Heart left ventricle (tissue), 13 donors: ENCODE results near the gene CBX6.

Experiments
- CTCF ChIP-seq, 12 donors: fragments of 200-600 bp; sonication (generic) in 4 of 12; IDR thresholded peaks; one replicate each; pipeline versions ENCODE4 v1.5.0 to v1.8.0; 2018 to 2022; ENCODE audit warnings: antibody characterized with exemption in 12 of 12, mild to moderate bottlenecking in 5 of 12
- POLR2A ChIP-seq, 2 donors: fragments of 450-650 bp; IDR thresholded peaks; one replicate each; pipeline ENCODE4 v1.6.1; 2017; ENCODE audit warnings: antibody characterized with exemption in 2 of 2, mild to moderate bottlenecking in 2 of 2, moderate library complexity in 2 of 2
- donor health status: ischemic (EF 13 %, LVEDD 7.1; RV severe dilation, severe dysfunction).
- donor health status: DM: no; HTN: yes; CAD: no.
- donor health status: DM: no; HTN: no; CAD: no.
- donor health status: ischemic (EF 25% LVEDD 6.9; RV normal size, moderate dysfunction).
- donor health status: ischemic (EF 25% LVEDD 5.7; RV mildly dilated, moderate dysfunction).
- donor health status: ischemic (EF 35%, LVEDD 5.7; RV mildly dilated, moderate dysfunction).
- donor health status: nonischemic (EF 11% LVEDD 7.7; RV severe dilation, severe dysfunction).
- donor health status: DM: yes; HTN: yes; CAD: no.
- donor health status: PGD.
- donor health status: ischemic (EF 29% LVEDD 5.4; RV normal size, mild dysfunction).
- donor health status: nonischemic (EF 23%, LVEDD 6.1; RV moderate dilation, normal function).

DNA sequence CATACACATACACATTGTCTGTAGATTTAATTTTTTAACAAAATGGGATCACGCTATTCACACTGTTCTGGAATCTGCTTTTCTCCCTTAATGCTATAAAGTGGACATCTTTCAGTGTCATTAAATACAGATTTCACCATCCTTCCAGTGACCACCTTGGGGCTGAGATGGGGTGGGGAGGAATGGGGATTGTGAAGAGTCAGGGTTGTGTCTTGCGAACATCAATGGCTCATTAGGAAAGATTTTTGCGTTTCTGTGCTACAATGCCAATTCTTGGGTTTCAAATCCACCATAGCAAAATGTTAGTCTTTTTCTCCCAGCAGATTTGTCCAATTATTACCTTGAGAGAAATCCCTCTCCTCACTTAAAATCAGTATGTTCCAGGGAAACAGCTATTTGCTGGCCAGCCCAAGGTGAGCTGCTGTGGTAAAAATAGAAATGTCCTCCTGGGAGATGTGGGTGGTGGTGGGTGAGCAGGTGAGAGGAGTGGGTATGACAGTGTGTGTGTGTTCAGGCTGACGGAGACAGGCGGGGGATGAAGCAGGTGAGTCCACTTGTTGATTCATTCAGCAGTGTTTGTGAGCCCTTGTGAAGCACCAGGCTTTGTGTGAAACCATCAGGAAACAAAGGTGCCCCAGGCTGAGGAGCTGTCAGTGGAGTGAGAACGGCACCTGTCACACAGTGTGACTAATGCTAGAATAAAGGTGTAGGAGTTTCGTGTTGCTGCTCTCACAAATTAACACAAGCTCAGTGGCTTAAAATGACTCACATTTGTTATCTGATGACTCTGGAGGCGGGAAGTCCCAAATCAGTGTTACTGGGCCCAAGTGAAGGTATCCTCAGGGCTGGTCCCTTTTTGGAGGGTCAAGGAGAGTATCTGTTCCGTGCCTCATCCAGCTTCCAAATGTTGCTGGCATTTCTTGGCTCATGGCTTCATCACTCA is 1.7 kb upstream of the CBX6 start:
- TF ChIP-seq CTCF (IDR thresholded peaks at IDR 0.05) (no peak), POLR2A (IDR thresholded peaks at IDR 0.05) (no peak)
